Middle frontal gyrus (tissue), 1 donor: Measurements from ENCODE around the gene SIRPB2.

ENCODE experiments used
- DNase-seq: peaks from one replicate; pipeline ENCODE4 v3.0.0-alpha.2; 2015; ENCODE audit warnings: low spot score; ENCODE audit errors: extremely low spot score

The SIRPB2 gene

GRCh38 chr20:1491281-1491840, at the start of gene SIRPB2:
SIRPB2 (minus strand) TSS chr20:1491420; CDS start chr20:1491359, 61 bp downstream.
- no peak for DNase-seq

- DNase-seq: no peak
Observed at GRCh38 chr20:1539816-1540419, 48.7 kb upstream of the SIRPB2 start.

GRCh38 chr20:1538655-1539054, 47.4 kb upstream of the SIRPB2 start:
- DNase-seq: no peak

- no peak for DNase-seq
Observed at GRCh38 chr20:1537731-1538058, 46.5 kb upstream of the SIRPB2 start.

- no peak for DNase-seq
Observed at GRCh38 chr20:1536893-1537730, 45.9 kb upstream of the SIRPB2 start.

- DNase-seq: no peak
Observed at GRCh38 chr20:1535420-1536175, 44.4 kb upstream of the SIRPB2 start.

- DNase-seq: no peak
Observed at GRCh38 chr20:1534526-1534925, 43.3 kb upstream of the SIRPB2 start.

GRCh38 chr20:1533059-1533458, 41.8 kb upstream of the SIRPB2 start:
- DNase-seq: no peak

GRCh38 chr20:1528811-1529210, 37.6 kb upstream of the SIRPB2 start:
- no peak for DNase-seq

- DNase-seq: no peak
Observed at GRCh38 chr20:1527923-1528322, 36.7 kb upstream of the SIRPB2 start.

- no peak for DNase-seq
Observed at GRCh38 chr20:1526896-1527295, 35.7 kb upstream of the SIRPB2 start.

- DNase-seq: no peak
Observed at GRCh38 chr20:1526310-1526709, 35.1 kb upstream of the SIRPB2 start.

GRCh38 chr20:1524004-1524403, 32.8 kb upstream of the SIRPB2 start:
- DNase-seq: no peak

GRCh38 chr20:1517010-1517409, 25.8 kb upstream of the SIRPB2 start:
- no peak for DNase-seq

- no peak for DNase-seq
Observed at GRCh38 chr20:1513801-1514200, 22.6 kb upstream of the SIRPB2 start.

GRCh38 chr20:1509237-1509636, 18.0 kb upstream of the SIRPB2 start:
- DNase-seq: peak; percentile 50

GRCh38 chr20:1508574-1508973, 17.4 kb upstream of the SIRPB2 start:
- DNase-seq: no peak

- DNase-seq: no peak
Observed at GRCh38 chr20:1507276-1507675, 16.1 kb upstream of the SIRPB2 start.

- no peak for DNase-seq
Observed at GRCh38 chr20:1505871-1506270, 14.7 kb upstream of the SIRPB2 start.

- DNase-seq: no peak
Observed at GRCh38 chr20:1505361-1505760, 14.1 kb upstream of the SIRPB2 start.

- DNase-seq: peak; percentile 20
Observed at GRCh38 chr20:1503564-1504227, 12.5 kb upstream of the SIRPB2 start.
